Natural killer cell (primary cell): ENCODE data around the gene HIC1. TPM values are rescaled to one million over a fixed set of nuclear protein-coding genes. Genes with fewer than 3 reads are reported as not detected.

ENCODE experiments used
- ATAC-seq, 3 donors: fragments of 150-1000 bp in 2 of 3; fragments of 200-7000 bp in 1 of 3; cut with Tn5 transposase; 1 replicate in 1 of 3; 2 replicates in 2 of 3; pipeline ENCODE4 v1.10.0; 2021; ENCODE audit warnings: mild to moderate bottlenecking in 2 of 3, moderate library complexity in 2 of 3
- DNase-seq, 2 donors: peaks; one replicate each; pipeline versions ENCODE4 v3.0.0 to v3.0.0-alpha.2; 2013 to 2021; ENCODE audit warnings: mixed read lengths in 1 of 2
- H3K27ac ChIP-seq: one replicate; pipeline ENCODE4 v1.5.1; 2013; ENCODE audit warnings: mild to moderate bottlenecking, low read length
- H3K27me3 ChIP-seq: one replicate; pipeline ENCODE4 v1.6.1; 2013; ENCODE audit warnings: low read length; ENCODE audit not compliant: control insufficient read depth, insufficient read depth
- H3K36me3 ChIP-seq: one replicate; pipeline ENCODE4 v1.6.1; 2013; ENCODE audit warnings: low read length; ENCODE audit not compliant: control insufficient read depth, insufficient read depth
- H3K4me1 ChIP-seq: one replicate; pipeline ENCODE4 v1.6.1; 2013; ENCODE audit warnings: low read length; ENCODE audit not compliant: control insufficient read depth, insufficient read depth
- H3K4me3 ChIP-seq: one replicate; pipeline ENCODE4 v1.5.1; 2013; ENCODE audit warnings: low read length
- H3K9me3 ChIP-seq: one replicate; pipeline ENCODE4 v1.6.1; 2013; ENCODE audit warnings: low read length; ENCODE audit not compliant: control insufficient read depth, insufficient read depth
- H3K27ac Mint-ChIP-seq, 2 donors: one replicate each; pipeline ENCODE4 v1.8.0; 2022; ENCODE audit warnings: mild to moderate bottlenecking in 2 of 2, mixed read lengths in 2 of 2, moderate library complexity in 1 of 2
- H3K27me3 Mint-ChIP-seq, 2 donors: one replicate each; pipeline ENCODE4 v1.8.0; 2022; ENCODE audit warnings: low read depth in 2 of 2, mixed read lengths in 2 of 2
- H3K36me3 Mint-ChIP-seq: one replicate; pipeline ENCODE4 v1.8.0; 2022; ENCODE audit warnings: mixed read lengths
- H3K4me1 Mint-ChIP-seq, 2 donors: one replicate each; pipeline ENCODE4 v1.8.0; 2022; ENCODE audit warnings: mixed read lengths in 2 of 2
- H3K4me3 Mint-ChIP-seq: one replicate; pipeline ENCODE4 v1.8.0; 2022; ENCODE audit warnings: mild to moderate bottlenecking, moderate library complexity, mixed read lengths
- H3K9me3 Mint-ChIP-seq, 2 donors: one replicate each; pipeline ENCODE4 v1.8.0; 2022; ENCODE audit warnings: mixed read lengths in 2 of 2
- WGBS: methylation state at CpG from one replicate; pipeline ENCODE4 v1.1.7; 2013; ENCODE audit warnings: missing lambda C conversion rate; ENCODE audit not compliant: insufficient coverage; 5-methylcytosine and 5-hydroxymethylcytosine counted together
- intact Hi-C: fragments of 100-400 bp; cut with micrococcal nuclease; formaldehyde crosslinking; loops from one replicate; pipeline ENCODE4 v1.14.2; 2022
- total RNA-seq, 4 donors: library from RNA; stranded (reverse); fragments of 120-200 nt in 1 of 4; gene quantifications; one replicate each; pipeline versions ENCODE4 v1.2.3 to v1.2.4, GENCODE V29; 2013 to 2022
- TF ChIP-seq, protein P1 (sequence below): fragments of 200-600 bp; IDR thresholded peaks from one replicate; pipeline ENCODE4 v1.8.0; 2022; ENCODE audit warnings: antibody characterized with exemption

HIC1 gene
- total RNA-seq, 3 donors from 2014 or later (not counting 1 experiment from before 2014, with no cell fraction given) = 19.2 to 26.4 (median 20.7) TPM

DNA sequence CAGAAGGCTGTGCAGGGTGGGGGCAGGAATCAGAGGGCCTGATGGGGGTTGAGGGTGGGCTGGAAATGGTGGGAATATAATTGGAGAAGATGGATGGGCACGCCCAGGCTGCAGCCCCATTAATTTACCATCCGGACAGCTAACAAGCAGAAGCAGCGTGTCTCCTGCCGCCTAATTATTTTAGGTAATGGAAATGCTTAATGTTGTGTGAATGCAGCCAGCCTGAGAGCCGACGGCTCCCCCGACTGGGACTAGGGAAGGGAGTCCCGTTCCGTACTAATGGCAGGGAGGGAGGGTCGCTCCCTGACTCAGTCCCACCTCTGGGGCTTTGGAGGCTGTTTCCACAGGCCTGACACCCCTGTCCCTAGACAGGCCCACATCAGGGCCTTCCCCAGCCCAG, 17.7 kb upstream of the HIC1 start:
- no peaks in the 10 kb centered on the region for H3K36me3 Mint-ChIP-seq
- intact Hi-C loops = loop anchor here (10.0 kb wide), 1 partner anchor 322 kb away; the partner anchor contains the start of gene TLCD2
- TF ChIP-seq, protein P1, sequence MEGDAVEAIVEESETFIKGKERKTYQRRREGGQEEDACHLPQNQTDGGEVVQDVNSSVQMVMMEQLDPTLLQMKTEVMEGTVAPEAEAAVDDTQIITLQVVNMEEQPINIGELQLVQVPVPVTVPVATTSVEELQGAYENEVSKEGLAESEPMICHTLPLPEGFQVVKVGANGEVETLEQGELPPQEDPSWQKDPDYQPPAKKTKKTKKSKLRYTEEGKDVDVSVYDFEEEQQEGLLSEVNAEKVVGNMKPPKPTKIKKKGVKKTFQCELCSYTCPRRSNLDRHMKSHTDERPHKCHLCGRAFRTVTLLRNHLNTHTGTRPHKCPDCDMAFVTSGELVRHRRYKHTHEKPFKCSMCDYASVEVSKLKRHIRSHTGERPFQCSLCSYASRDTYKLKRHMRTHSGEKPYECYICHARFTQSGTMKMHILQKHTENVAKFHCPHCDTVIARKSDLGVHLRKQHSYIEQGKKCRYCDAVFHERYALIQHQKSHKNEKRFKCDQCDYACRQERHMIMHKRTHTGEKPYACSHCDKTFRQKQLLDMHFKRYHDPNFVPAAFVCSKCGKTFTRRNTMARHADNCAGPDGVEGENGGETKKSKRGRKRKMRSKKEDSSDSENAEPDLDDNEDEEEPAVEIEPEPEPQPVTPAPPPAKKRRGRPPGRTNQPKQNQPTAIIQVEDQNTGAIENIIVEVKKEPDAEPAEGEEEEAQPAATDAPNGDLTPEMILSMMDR = no peak
- ATAC-seq = no peak
- H3K27me3 Mint-ChIP-seq = no peaks in the 10 kb centered on the region
- H3K27ac ChIP-seq = no peak overlapping the region
- no peaks in the 10 kb centered on the region for H3K9me3 ChIP-seq
- H3K27me3 ChIP-seq = no peaks in the 10 kb centered on the region
- H3K4me3 ChIP-seq = no peak overlapping the region
- H3K36me3 ChIP-seq = peaks cover 29% of the 10 kb centered on the region
- DNase-seq = no peak
- no peak overlapping the region for H3K4me3 Mint-ChIP-seq
- H3K4me1 Mint-ChIP-seq = peaks cover 4% of the 10 kb centered on the region in 2 donors
- 97% methylated on average over 10 of the region's 10 CpGs for WGBS
- peaks cover 9% of the 10 kb centered on the region for H3K4me1 ChIP-seq
- H3K9me3 Mint-ChIP-seq = no peaks in the 10 kb centered on the region
- H3K27ac Mint-ChIP-seq = no peak overlapping the region

DNA sequence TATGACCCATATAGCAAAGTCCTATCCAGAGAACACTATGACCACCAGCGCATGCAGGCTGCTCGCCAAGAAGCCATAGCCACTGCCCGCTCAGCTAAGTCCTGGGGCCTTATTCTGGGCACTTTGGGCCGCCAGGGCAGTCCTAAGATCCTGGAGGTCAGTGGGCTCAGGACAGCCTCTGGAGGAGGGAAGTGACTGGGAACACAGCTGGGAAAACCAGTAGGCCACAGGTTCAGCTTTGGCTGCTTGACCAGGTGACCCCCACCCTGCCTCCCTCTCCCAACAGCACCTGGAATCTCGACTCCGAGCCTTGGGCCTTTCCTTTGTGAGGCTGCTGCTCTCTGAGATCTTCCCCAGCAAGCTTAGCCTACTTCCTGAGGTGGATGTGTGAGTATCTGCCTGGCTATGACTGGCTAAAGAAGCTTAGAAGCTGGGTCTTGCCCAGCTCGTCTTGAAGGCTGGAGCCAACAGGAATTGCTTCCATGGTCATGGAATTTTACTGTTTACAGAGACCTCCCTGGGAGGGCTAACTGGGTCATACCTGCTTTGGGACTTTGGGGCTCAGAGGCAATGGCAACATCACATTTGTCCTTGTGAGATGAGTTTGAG, 14.6 kb upstream of the HIC1 start:
- no peak overlapping the region for H3K27ac ChIP-seq
- TF ChIP-seq, protein P1 = no peak

DNA sequence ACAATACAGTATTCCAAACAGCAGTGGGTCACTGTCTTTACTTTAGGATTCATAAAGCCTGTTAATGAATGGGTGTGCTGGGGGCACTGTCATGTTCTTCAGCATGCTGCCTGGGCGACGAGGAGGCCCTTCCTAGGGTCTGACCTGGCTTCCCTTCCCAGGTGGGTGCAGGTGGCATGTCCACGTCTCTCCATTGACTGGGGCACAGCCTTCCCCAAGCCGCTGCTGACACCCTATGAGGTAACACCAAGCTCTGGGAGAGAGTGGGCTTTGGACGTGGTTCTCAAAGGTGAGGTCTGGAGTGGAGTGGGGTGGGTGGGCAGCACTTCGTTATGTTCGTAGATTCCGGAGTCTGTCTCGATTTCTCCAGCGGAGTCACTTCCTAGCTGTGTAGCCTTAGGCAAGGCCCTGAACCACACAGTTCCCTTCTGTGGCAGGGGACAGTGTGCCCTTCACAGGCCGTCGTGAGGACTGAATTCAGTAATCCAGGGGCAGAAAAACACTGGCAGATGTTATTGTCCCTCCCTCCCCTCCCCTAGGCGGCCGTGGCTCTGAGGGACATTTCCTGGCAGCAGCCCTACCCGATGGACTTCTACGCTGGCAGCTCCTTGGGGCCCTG, 13.9 kb upstream of the HIC1 start:
- no peaks in the 10 kb centered on the region for H3K27me3 ChIP-seq
- H3K9me3 ChIP-seq = no peaks in the 10 kb centered on the region
- intact Hi-C loops = loop anchor here (5.0 kb wide), 1 partner anchor 361 kb away; the partner anchor contains the start of gene MNT
- no peaks in the 10 kb centered on the region for H3K36me3 Mint-ChIP-seq
- H3K4me3 Mint-ChIP-seq = peak overlapping the region; percentile 42
- H3K9me3 Mint-ChIP-seq = no peaks in the 10 kb centered on the region
- no peaks in the 10 kb centered on the region for H3K27me3 Mint-ChIP-seq
- peaks cover 30% of the 10 kb centered on the region for H3K36me3 ChIP-seq
- peak overlapping the region; percentile 71 for H3K4me3 ChIP-seq
- peaks cover 17 to 18% of the 10 kb centered on the region in 2 donors for H3K4me1 Mint-ChIP-seq
- H3K4me1 ChIP-seq = peaks cover 22% of the 10 kb centered on the region
- DNase-seq = no peak
- 71% methylated on average over 16 of the region's 16 CpGs for WGBS
- H3K27ac ChIP-seq = peak overlapping the region; percentile 85
- ATAC-seq = no peak
- H3K27ac Mint-ChIP-seq = no peak overlapping the region
- TF ChIP-seq, protein P1 = no peak

More for the DNA sequence above, 14.6 kb upstream of the HIC1 start:
- no peaks in the 10 kb centered on the region for H3K27me3 ChIP-seq
- no peak overlapping the region for H3K4me3 ChIP-seq
- Mint-ChIP-seq H3K27ac (no peak overlapping the region), H3K4me1 (peaks cover 17 to 18% of the 10 kb centered on the region in 2 donors), H3K27me3 (no peaks in the 10 kb centered on the region), H3K36me3 (no peaks in the 10 kb centered on the region), H3K4me3 (peak overlapping the region; percentile 42), H3K9me3 (no peaks in the 10 kb centered on the region)
- 92% methylated on average over 7 of the region's 7 CpGs for WGBS
- no peaks in the 10 kb centered on the region for H3K9me3 ChIP-seq
- H3K36me3 ChIP-seq = peaks cover 32% of the 10 kb centered on the region
- no peak for ATAC-seq
- intact Hi-C loops = loop anchor here (5.0 kb wide), 1 partner anchor 362 kb away; the partner anchor contains the start of gene MNT
- peaks cover 22% of the 10 kb centered on the region for H3K4me1 ChIP-seq
- no peak for DNase-seq
